ENCODE measurements around the gene UBP1. TPM values are rescaled to one million over a fixed set of nuclear protein-coding genes. Genes with fewer than 3 reads are reported as not detected.

UBP1 gene
- total and polyA plus RNA-seq, 2 donors (not counting 1 experiment from before 2014, with no cell fraction given) = 50.7 to 75.4 TPM

DNA sequence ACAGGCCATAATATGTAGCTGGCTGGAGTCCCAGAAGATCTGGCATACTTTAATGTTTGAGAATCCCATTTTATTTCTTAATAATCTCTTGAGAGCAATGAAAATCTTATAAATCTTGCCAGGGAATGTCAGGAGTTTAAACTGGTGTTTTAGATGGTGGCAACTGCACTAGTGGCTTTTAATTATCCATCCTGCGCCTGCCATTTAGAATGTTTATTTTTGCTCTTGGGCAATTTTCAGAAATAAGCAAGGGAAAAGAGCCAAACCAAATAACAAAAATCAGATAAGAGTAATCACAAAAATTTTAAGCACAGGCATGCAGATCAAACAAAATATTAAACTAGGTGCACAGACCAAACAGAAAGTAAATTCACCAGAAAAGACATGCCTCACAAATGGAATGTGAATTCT lies 41.9 kb upstream of the UBP1 start:
- Mint-ChIP-seq H3K9me3 (ENCODE audit: insufficient read depth) (no peaks in the 10 kb centered on the region), H3K27me3 (no peaks in the 10 kb centered on the region), H3K27ac (no peak overlapping the region), H3K4me1 (no peaks in the 10 kb centered on the region), H3K4me3 (no peak overlapping the region)
- H3K4me1 ChIP-seq (ENCODE audit: control insufficient read depth in 2 of 2, insufficient read depth in 2 of 2, low read length in 2 of 2) = no peaks in the 10 kb centered on the region
- no CpG with 5 or more reads among the region's 1 CpG for WGBS (ENCODE audit: insufficient coverage)
- H3K36me3 ChIP-seq (replicated peaks in 1 of 2; ENCODE audit: control extremely low read depth in 1 of 2, control insufficient read depth in 1 of 2, extremely low read depth in 1 of 2, insufficient read depth in 2 of 2, low read length in 1 of 2) = no peaks in the 10 kb centered on the region
- TF ChIP-seq EZH2 (IDR thresholded peaks at IDR 0.05; ENCODE audit: borderline replicate concordance, insufficient read depth, low read depth, low read length, poor library complexity, severe bottlenecking) = no peak
- TF ChIP-seq, protein P1, sequence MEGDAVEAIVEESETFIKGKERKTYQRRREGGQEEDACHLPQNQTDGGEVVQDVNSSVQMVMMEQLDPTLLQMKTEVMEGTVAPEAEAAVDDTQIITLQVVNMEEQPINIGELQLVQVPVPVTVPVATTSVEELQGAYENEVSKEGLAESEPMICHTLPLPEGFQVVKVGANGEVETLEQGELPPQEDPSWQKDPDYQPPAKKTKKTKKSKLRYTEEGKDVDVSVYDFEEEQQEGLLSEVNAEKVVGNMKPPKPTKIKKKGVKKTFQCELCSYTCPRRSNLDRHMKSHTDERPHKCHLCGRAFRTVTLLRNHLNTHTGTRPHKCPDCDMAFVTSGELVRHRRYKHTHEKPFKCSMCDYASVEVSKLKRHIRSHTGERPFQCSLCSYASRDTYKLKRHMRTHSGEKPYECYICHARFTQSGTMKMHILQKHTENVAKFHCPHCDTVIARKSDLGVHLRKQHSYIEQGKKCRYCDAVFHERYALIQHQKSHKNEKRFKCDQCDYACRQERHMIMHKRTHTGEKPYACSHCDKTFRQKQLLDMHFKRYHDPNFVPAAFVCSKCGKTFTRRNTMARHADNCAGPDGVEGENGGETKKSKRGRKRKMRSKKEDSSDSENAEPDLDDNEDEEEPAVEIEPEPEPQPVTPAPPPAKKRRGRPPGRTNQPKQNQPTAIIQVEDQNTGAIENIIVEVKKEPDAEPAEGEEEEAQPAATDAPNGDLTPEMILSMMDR (IDR thresholded peaks at IDR 0.05) = no peak
- H3K4me3 ChIP-seq (ENCODE audit: control extremely low read depth in 1 of 5, extremely low read depth in 1 of 5, insufficient read depth in 1 of 5, low read depth in 2 of 5, low read length in 4 of 5) = no peak overlapping the region
- H3K9ac ChIP-seq (ENCODE audit: low read length) = no peak overlapping the region
- no peaks in the 10 kb centered on the region for H4K20me1 ChIP-seq (ENCODE audit: control insufficient read depth, insufficient read depth, low read length, poor library complexity, severe bottlenecking)
- H2AFZ ChIP-seq (ENCODE audit: insufficient read depth, low read depth, low read length, poor library complexity, severe bottlenecking) = no peak overlapping the region
- H3K79me2 ChIP-seq (ENCODE audit: control insufficient read depth, insufficient read depth, low read length) = no peaks in the 10 kb centered on the region
- DNase-seq (no peak), ATAC-seq (ENCODE audit: low read depth) (no peak)
- peaks cover 0 to 5% (median 1%) of the 10 kb centered on the region in 3 donors for H3K9me3 ChIP-seq (ENCODE audit: control extremely low read depth in 1 of 3, control insufficient read depth in 2 of 3, insufficient read depth in 1 of 3, low read length in 2 of 3)
- intact Hi-C loops (cut with micrococcal nuclease) = no loop called here
- H3K27me3 ChIP-seq (replicated peaks in 1 of 4; ENCODE audit: control extremely low read depth in 1 of 4, control insufficient read depth in 3 of 4, insufficient read depth in 4 of 4, low read length in 3 of 4) = no peaks in the 10 kb centered on the region
- CTCF ChIA-PET = no interaction called here
- POLR2A ChIA-PET = no interaction called here
- H3K4me2 ChIP-seq (replicated peaks; ENCODE audit: low read depth, low read length, poor library complexity, severe bottlenecking) = no peak overlapping the region
- no peak overlapping the region for H3K27ac ChIP-seq (ENCODE audit: low read length in 2 of 2)

DNA sequence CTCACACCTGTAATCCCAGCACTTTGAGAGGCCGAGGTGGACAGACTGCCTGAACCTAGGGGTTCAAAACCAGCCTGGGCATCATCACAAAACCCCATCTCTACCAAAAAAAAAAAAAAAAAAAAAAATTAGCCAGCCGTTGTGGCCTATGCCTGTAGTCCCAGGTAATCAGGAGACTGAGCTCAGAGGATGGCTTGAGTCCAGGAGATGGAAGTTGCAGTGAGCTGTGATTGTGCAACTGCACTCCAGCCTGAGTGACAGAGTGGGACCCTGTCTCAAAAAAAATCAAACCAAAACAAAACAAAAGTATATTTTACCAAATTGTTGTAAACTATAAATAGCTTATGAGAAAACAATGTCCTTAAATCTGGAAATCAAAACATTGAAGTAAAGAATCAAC lies 34.7 kb upstream of the UBP1 start:
- TF ChIP-seq EZH2 (IDR thresholded peaks at IDR 0.05; ENCODE audit: borderline replicate concordance, insufficient read depth, low read depth, low read length, poor library complexity, severe bottlenecking) = no peak
- TF ChIP-seq, protein P1 (IDR thresholded peaks at IDR 0.05) = no peak

More for the DNA sequence above, 34.7 kb upstream of the UBP1 start:
- H3K27ac ChIP-seq (ENCODE audit: low read length in 2 of 2) = no peak overlapping the region
- H3K4me1 Mint-ChIP-seq = no peaks in the 10 kb centered on the region
- H3K4me3 ChIP-seq (ENCODE audit: control extremely low read depth in 1 of 5, extremely low read depth in 1 of 5, insufficient read depth in 1 of 5, low read depth in 2 of 5, low read length in 4 of 5) = no peak overlapping the region
- ChIA-PET CTCF (no interaction called here), POLR2A (no interaction called here)
- H3K4me3 Mint-ChIP-seq = no peak overlapping the region
- no peak overlapping the region for H2AFZ ChIP-seq (ENCODE audit: insufficient read depth, low read depth, low read length, poor library complexity, severe bottlenecking)
- H4K20me1 ChIP-seq (ENCODE audit: control insufficient read depth, insufficient read depth, low read length, poor library complexity, severe bottlenecking) = no peaks in the 10 kb centered on the region
- H3K9me3 Mint-ChIP-seq (ENCODE audit: insufficient read depth) = no peaks in the 10 kb centered on the region
- WGBS (ENCODE audit: insufficient coverage) = 100% methylated on average over 1 of the region's 2 CpGs
- DNase-seq (no peak), ATAC-seq (ENCODE audit: low read depth) (no peak)
- no peak overlapping the region for H3K9ac ChIP-seq (ENCODE audit: low read length)
- H3K4me1 ChIP-seq (ENCODE audit: control insufficient read depth in 2 of 2, insufficient read depth in 2 of 2, low read length in 2 of 2) = no peaks in the 10 kb centered on the region
- H3K27me3 Mint-ChIP-seq = no peaks in the 10 kb centered on the region
- intact Hi-C loops (cut with micrococcal nuclease) = no loop called here
- H3K9me3 ChIP-seq (ENCODE audit: control extremely low read depth in 1 of 3, control insufficient read depth in 2 of 3, insufficient read depth in 1 of 3, low read length in 2 of 3) = peaks cover 0 to 5% (median 0%) of the 10 kb centered on the region in 3 donors
- no peak overlapping the region for H3K27ac Mint-ChIP-seq
- H3K79me2 ChIP-seq (ENCODE audit: control insufficient read depth, insufficient read depth, low read length) = no peaks in the 10 kb centered on the region
- H3K4me2 ChIP-seq (replicated peaks; ENCODE audit: low read depth, low read length, poor library complexity, severe bottlenecking) = no peak overlapping the region
- no peaks in the 10 kb centered on the region for H3K27me3 ChIP-seq (replicated peaks in 1 of 4; ENCODE audit: control extremely low read depth in 1 of 4, control insufficient read depth in 3 of 4, insufficient read depth in 4 of 4, low read length in 3 of 4)
- H3K36me3 ChIP-seq (replicated peaks in 1 of 2; ENCODE audit: control extremely low read depth in 1 of 2, control insufficient read depth in 1 of 2, extremely low read depth in 1 of 2, insufficient read depth in 2 of 2, low read length in 1 of 2) = no peaks in the 10 kb centered on the region
